ENCODE results near the gene AFAP1. TPM values are rescaled to one million over a fixed set of nuclear protein-coding genes. Genes with fewer than 3 reads are reported as not detected.

AFAP1 gene
- total RNA-seq, 2 experiments from 2014 or later = 18.1 to 18.7 TPM

GRCh38 chr4:7775396-7775795 lies 164.3 kb downstream of the AFAP1 start:
- POLR2A ChIA-PET = no interaction called here
- CTCF ChIA-PET = no interaction called here

GRCh38 chr4:7774301-7775294 lies 165.1 kb downstream of the AFAP1 start:
- ChIA-PET POLR2A (no interaction called here), CTCF (interaction anchor here (0.7 to 1.8 kb wide), 2 partner anchors 27 to 29 kb away, joined by 3 to 5 read pairs; no protein-coding TSS in a partner anchor)

- ChIA-PET POLR2A (no interaction called here), CTCF (interaction anchor here (1.8 kb wide), 1 partner anchor 28 kb away, joined by 5 read pairs; no protein-coding TSS in a partner anchor)
Observed at GRCh38 chr4:7773401-7774180, 166.1 kb downstream of the AFAP1 start.

GRCh38 chr4:7772711-7773385 lies 166.8 kb downstream of the AFAP1 start:
- CTCF ChIA-PET = interaction anchor here (1.1 to 1.8 kb wide), 2 partner anchors 11 to 29 kb away, joined by 4 to 5 read pairs; no protein-coding TSS in a partner anchor
- POLR2A ChIA-PET = no interaction called here

- ChIA-PET CTCF (interaction anchor here (1.1 kb wide), 1 partner anchor 10 kb away, joined by 4 read pairs; no protein-coding TSS in a partner anchor), POLR2A (no interaction called here)
Observed at GRCh38 chr4:7771541-7772507, 167.8 kb downstream of the AFAP1 start.

GRCh38 chr4:7771056-7771455 lies 168.6 kb downstream of the AFAP1 start:
- ChIA-PET CTCF (no interaction called here), POLR2A (no interaction called here)

- POLR2A ChIA-PET = no interaction called here
- CTCF ChIA-PET = interaction anchor here (1.4 kb wide), 2 partner anchors 8 to 23 kb away, joined by 3 read pairs; no protein-coding TSS in a partner anchor
Observed at GRCh38 chr4:7770224-7771050, 169.2 kb downstream of the AFAP1 start.

- CTCF ChIA-PET = interaction anchor here (0.6 to 1.4 kb wide), 3 partner anchors 9 to 33 kb away, joined by 3 read pairs; no protein-coding TSS in a partner anchor
- POLR2A ChIA-PET = no interaction called here
Observed at GRCh38 chr4:7769396-7770223, 170.1 kb downstream of the AFAP1 start.

- CTCF ChIA-PET = interaction anchor here (0.6 to 1.1 kb wide), 2 partner anchors 33 to 34 kb away, joined by 3 read pairs; no protein-coding TSS in a partner anchor
Observed at GRCh38 chr4:7768736-7769135, 170.9 kb downstream of the AFAP1 start.

GRCh38 chr4:7767966-7768365 lies 171.7 kb downstream of the AFAP1 start:
- POLR2A ChIA-PET = no interaction called here
- CTCF ChIA-PET = interaction anchor here (1.1 kb wide), 1 partner anchor 34 kb away, joined by 3 read pairs; no protein-coding TSS in a partner anchor

More at GRCh38 chr4:7768736-7769135, 170.9 kb downstream of the AFAP1 start:
- POLR2A ChIA-PET = no interaction called here

- ChIA-PET POLR2A (no interaction called here), CTCF (interaction anchor here (1.1 kb wide), 1 partner anchor 35 kb away, joined by 3 read pairs; no protein-coding TSS in a partner anchor)
Observed at GRCh38 chr4:7767526-7767925, 172.1 kb downstream of the AFAP1 start.

- POLR2A ChIA-PET = no interaction called here
- CTCF ChIA-PET = no interaction called here
Observed at GRCh38 chr4:7766661-7767345, 172.9 kb downstream of the AFAP1 start.

- CTCF ChIA-PET = no interaction called here
- POLR2A ChIA-PET = no interaction called here
Observed at GRCh38 chr4:7766086-7766485, 173.6 kb downstream of the AFAP1 start.

- ChIA-PET CTCF (no interaction called here), POLR2A (no interaction called here)
Observed at GRCh38 chr4:7765666-7766065, 174.0 kb downstream of the AFAP1 start.

GRCh38 chr4:7764466-7764865 lies 175.2 kb downstream of the AFAP1 start:
- ChIA-PET POLR2A (no interaction called here), CTCF (no interaction called here)

- ChIA-PET POLR2A (no interaction called here), CTCF (interaction anchor here (4.5 kb wide), 1 partner anchor 224 kb away, joined by 17 read pairs; no protein-coding TSS in a partner anchor)
Observed at GRCh38 chr4:7763788-7764187, 175.9 kb downstream of the AFAP1 start.

All from activated CD8-positive, alpha-beta memory T cell treated with anti-CD3 and anti-CD28 coated beads for 36 hours (primary cell).